Activated CD4-positive, alpha-beta T cell treated with anti-CD3 and anti-CD28 coated beads, Interleukin-2, amount 10 ng/mL, durations not matched to agents 24 days and 14 days (primary cell): ENCODE results near the gene STK38L. TPM values are rescaled to one million over a fixed set of nuclear protein-coding genes. Genes with fewer than 3 reads are reported as not detected.

Experiments
- DNase-seq: peaks from one replicate; pipeline ENCODE4 v3.0.0; 2022
- H3K27ac Mint-ChIP-seq: one replicate; pipeline ENCODE4 v1.8.0; 2022; ENCODE audit warnings: mild to moderate bottlenecking, mixed read lengths
- H3K27me3 Mint-ChIP-seq: one replicate; pipeline ENCODE4 v1.8.0; 2022; ENCODE audit warnings: mixed read lengths
- H3K36me3 Mint-ChIP-seq: one replicate; pipeline ENCODE4 v1.8.0; 2022; ENCODE audit warnings: low read depth, mild to moderate bottlenecking, mixed read lengths
- H3K4me1 Mint-ChIP-seq: one replicate; pipeline ENCODE4 v1.8.0; 2021; ENCODE audit warnings: mixed read lengths
- H3K4me3 Mint-ChIP-seq: one replicate; pipeline ENCODE4 v1.8.0; 2022; ENCODE audit warnings: mild to moderate bottlenecking, moderate library complexity, mixed read lengths
- H3K9me3 Mint-ChIP-seq: one replicate; pipeline ENCODE4 v1.8.0; 2021; ENCODE audit warnings: mixed read lengths
- intact Hi-C: fragments of 100-400 bp; cut with micrococcal nuclease; formaldehyde crosslinking; loops from one replicate; pipeline ENCODE4 v1.15.1; 2023
- total RNA-seq: library from RNA; stranded (reverse); gene quantifications from 2 replicates; pipeline ENCODE4 v1.2.3, GENCODE V29; 2022

STK38L gene
- 22.8 and 23.0 TPM in 2 replicates for total RNA-seq

DNA sequence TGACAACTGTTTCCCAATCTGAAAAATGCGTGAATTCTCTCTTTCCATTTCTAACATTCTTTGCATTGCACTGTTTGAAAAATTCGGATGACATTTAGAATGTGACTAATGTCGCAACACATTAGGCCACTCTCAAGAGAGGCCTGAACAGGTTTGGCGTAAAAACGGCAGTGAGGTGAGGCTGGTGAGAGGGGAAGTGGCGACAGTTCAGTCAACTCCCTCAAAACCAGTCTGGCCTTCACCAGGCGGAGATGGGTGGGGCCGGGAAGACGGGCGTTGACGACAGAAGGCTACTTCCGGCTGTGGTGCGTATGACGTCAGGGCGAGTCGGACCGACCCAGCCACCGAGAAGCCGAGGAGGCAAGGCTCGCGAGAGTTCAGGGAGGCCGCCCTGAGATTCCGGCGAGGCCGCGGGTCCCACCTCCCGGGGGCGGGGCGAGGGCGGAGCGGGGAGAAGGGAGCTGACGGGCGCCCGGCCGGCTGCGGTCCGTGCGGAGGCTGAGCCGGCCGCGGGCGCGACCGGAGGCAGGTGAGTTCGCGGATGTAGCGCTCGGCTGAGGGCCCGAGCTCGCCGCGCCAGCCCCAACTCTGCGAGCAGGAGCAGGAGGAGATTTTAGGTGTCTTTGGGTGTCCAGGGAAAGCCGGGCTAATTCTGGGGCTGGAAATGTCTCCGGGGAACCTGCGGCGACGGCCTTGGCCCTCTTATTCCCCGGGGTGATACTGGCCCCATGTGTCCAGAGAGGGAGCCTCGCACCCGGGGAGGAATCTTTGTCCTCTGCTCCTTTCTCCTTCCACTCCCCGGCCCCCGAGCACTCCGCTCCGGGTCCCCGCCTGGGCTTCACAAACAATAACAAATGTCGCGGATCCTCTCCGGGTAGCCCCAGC lies at the start of gene STK38L:
Gene STK38L (plus strand): TSS at position 483 of the 885 bp plus-strand sequence. CDS start 53,435 bp downstream, outside the sequence.
- peaks cover 5% of the 10 kb centered on the region for H3K36me3 Mint-ChIP-seq
- H3K27me3 Mint-ChIP-seq = no peaks in the 10 kb centered on the region
- intact Hi-C loops = loop anchor here (1.0 to 5.0 kb wide), 7 partner anchors 23 to 306 kb away; partner anchors contain the start of genes FGFR1OP2 and TM7SF3
- peak; percentile 99 for DNase-seq
- no peaks in the 10 kb centered on the region for H3K9me3 Mint-ChIP-seq
- peak within 1 kb of the TSS; percentile 96 for H3K4me3 Mint-ChIP-seq
- peaks cover 31% of the 10 kb centered on the region for H3K4me1 Mint-ChIP-seq
- peak within 1 kb of the TSS; percentile 98 for H3K27ac Mint-ChIP-seq

- H3K36me3 Mint-ChIP-seq = no peaks in the 10 kb centered on the region
- no peaks in the 10 kb centered on the region for H3K9me3 Mint-ChIP-seq
- peaks cover 2% of the 10 kb centered on the region for H3K27me3 Mint-ChIP-seq
- H3K4me1 Mint-ChIP-seq = peaks cover 7% of the 10 kb centered on the region
- intact Hi-C loops = no loop called here
- H3K4me3 Mint-ChIP-seq = no peak overlapping the region
- DNase-seq = no peak
- no peak overlapping the region for H3K27ac Mint-ChIP-seq
Measured at GRCh38 chr12:27194644-27195043, 49.4 kb upstream of the STK38L start.

DNA sequence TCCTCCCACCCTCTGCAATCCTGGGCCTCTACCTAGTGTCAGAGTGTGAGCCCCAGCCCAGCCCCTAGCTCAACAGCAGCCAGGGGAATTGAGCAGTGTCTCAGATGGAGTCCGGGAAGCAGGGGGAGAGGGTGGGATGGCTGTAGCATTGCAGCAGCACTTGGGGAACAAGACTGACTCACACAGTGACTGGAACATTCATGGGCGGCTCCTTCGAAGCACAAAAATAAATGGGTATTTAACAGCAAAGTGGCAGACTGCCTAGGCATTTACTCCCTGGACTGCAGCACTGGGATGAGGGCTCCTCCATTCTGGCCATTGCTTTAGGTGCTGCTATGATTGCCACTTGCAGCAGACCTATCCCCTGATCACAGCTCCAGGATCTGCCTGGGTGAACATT lies 46.0 kb upstream of the STK38L start:
- Mint-ChIP-seq H3K4me3 (no peak overlapping the region), H3K27me3 (no peaks in the 10 kb centered on the region), H3K27ac (no peak overlapping the region), H3K9me3 (no peaks in the 10 kb centered on the region), H3K36me3 (no peaks in the 10 kb centered on the region), H3K4me1 (peaks cover 14% of the 10 kb centered on the region)
- DNase-seq = peak; percentile 42
- intact Hi-C loops = loop anchor here (2.0 kb wide), 1 partner anchor 13 kb away; no protein-coding TSS in a partner anchor

- peaks cover 14% of the 10 kb centered on the region for H3K4me1 Mint-ChIP-seq
- peak overlapping the region; percentile 23 for H3K27ac Mint-ChIP-seq
- no peaks in the 10 kb centered on the region for H3K9me3 Mint-ChIP-seq
- no peak overlapping the region for H3K4me3 Mint-ChIP-seq
- DNase-seq = no peak
- H3K36me3 Mint-ChIP-seq = no peaks in the 10 kb centered on the region
- intact Hi-C loops = loop anchor here (2.0 kb wide), 1 partner anchor 15 kb away; no protein-coding TSS in a partner anchor
- H3K27me3 Mint-ChIP-seq = no peaks in the 10 kb centered on the region
Measured at GRCh38 chr12:27199638-27200300, 44.3 kb upstream of the STK38L start.

DNA sequence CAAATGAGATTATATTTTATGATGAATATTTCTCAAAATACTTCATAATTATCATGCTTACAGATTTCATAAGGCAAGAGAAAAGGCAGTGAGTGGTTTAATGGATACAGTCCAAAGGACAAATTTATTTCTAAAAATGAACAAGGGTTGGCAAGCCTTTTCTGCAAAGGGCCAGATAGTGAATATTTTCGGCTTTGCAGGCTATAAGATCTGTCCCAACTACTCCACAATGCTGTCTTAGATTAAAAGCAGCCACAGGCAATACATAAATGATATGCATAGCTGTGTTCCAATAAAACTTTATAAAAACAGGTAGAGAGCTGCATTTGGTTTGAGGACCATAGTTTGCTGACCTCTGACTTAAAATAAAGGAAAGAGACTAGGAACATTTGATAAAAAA lies 42.9 kb upstream of the STK38L start:
- intact Hi-C loops = no loop called here
- no peak overlapping the region for H3K4me3 Mint-ChIP-seq

DNA sequence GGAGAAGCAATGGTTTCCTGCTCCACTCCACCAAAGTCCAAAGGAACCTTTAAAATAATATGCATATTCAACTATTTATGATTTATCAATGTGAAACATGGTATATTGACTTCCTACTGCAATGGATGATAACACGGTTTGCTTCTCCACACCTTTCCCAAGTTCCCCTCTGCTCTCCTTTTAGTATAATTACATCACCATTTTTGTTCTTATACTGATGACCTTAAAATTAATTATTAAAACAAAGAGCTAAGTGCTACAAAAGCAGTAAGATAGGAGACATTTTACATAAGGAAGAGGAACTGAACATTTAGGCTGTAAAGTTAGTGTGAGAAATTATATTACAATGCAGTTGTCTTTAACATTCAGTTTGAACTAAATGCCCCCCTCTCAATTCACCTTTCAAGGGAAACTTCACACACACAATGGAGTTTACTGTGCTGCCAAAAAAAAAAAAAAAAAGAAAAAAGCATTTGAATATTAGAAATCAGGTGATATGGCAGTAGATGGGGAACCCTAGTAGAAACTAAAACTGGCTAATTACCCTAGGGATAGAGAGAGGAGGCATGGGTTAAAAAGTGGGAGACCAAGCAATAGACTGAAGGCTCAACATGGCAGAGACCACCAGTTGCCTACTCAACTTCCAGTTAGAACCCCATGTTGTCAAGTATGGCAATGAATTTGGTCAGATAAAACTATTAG lies 37.1 kb upstream of the STK38L start:
- Mint-ChIP-seq H3K4me3 (no peak overlapping the region), H3K4me1 (peaks cover 21% of the 10 kb centered on the region), H3K27me3 (no peaks in the 10 kb centered on the region), H3K36me3 (no peaks in the 10 kb centered on the region), H3K9me3 (peaks cover 15% of the 10 kb centered on the region), H3K27ac (no peak overlapping the region)
- intact Hi-C loops = loop anchor here (5.0 kb wide), 1 partner anchor 125 kb away; the partner anchor contains the start of gene BMAL2
- DNase-seq = no peak

More for the DNA sequence above, 42.9 kb upstream of the STK38L start:
- no peaks in the 10 kb centered on the region for H3K27me3 Mint-ChIP-seq
- no peaks in the 10 kb centered on the region for H3K36me3 Mint-ChIP-seq
- H3K27ac Mint-ChIP-seq = no peak overlapping the region
- DNase-seq = no peak
- no peaks in the 10 kb centered on the region for H3K9me3 Mint-ChIP-seq
- H3K4me1 Mint-ChIP-seq = peaks cover 14% of the 10 kb centered on the region

- DNase-seq = peak; percentile 76
- Mint-ChIP-seq H3K36me3 (no peaks in the 10 kb centered on the region), H3K4me3 (no peak overlapping the region), H3K27ac (peak overlapping the region; percentile 47), H3K4me1 (peaks cover 21% of the 10 kb centered on the region), H3K27me3 (no peaks in the 10 kb centered on the region), H3K9me3 (peaks cover 15% of the 10 kb centered on the region)
- intact Hi-C loops = loop anchor here (1.0 to 5.0 kb wide), 6 partner anchors 12 to 193 kb away; partner anchors contain the start of genes BMAL2, STK38L and TM7SF3
Measured at GRCh38 chr12:27207615-27208413, 36.3 kb upstream of the STK38L start.

- intact Hi-C loops = loop anchor here (1.0 to 5.0 kb wide), 6 partner anchors 12 to 194 kb away; partner anchors contain the start of genes BMAL2, STK38L and TM7SF3
- no peaks in the 10 kb centered on the region for H3K36me3 Mint-ChIP-seq
- DNase-seq = no peak
- H3K27me3 Mint-ChIP-seq = no peaks in the 10 kb centered on the region
- H3K27ac Mint-ChIP-seq = no peak overlapping the region
- H3K4me3 Mint-ChIP-seq = no peak overlapping the region
- peaks cover 15% of the 10 kb centered on the region for H3K9me3 Mint-ChIP-seq
- peaks cover 21% of the 10 kb centered on the region for H3K4me1 Mint-ChIP-seq
Measured at GRCh38 chr12:27208414-27208750, 35.7 kb upstream of the STK38L start.

- H3K27ac Mint-ChIP-seq = no peak overlapping the region
- no peaks in the 10 kb centered on the region for H3K36me3 Mint-ChIP-seq
- peaks cover 21% of the 10 kb centered on the region for H3K4me1 Mint-ChIP-seq
- intact Hi-C loops = loop anchor here (2.0 to 5.0 kb wide), 3 partner anchors 29 to 195 kb away; partner anchors contain the start of genes BMAL2 and TM7SF3
- no peak for DNase-seq
- no peaks in the 10 kb centered on the region for H3K27me3 Mint-ChIP-seq
- no peak overlapping the region for H3K4me3 Mint-ChIP-seq
- peaks cover 15% of the 10 kb centered on the region for H3K9me3 Mint-ChIP-seq
Measured at GRCh38 chr12:27209257-27209910, 34.7 kb upstream of the STK38L start.

DNA sequence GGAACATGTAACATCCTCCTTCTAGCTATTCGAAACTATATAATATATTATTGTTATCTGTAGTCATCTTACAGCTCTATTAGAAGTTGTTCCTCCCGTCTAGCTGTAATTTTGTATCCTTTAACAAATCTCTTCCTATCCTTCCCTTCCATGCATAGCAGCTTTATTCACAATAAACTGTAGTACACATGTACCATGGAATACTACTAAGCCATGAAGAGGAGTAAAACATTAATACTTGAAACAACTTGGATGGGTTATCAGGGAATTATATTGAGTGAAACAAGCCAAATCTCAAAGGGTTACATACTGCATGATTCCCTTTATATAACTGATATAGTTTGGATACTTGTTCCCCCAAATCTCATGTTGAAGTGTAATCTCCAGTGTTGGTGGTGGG lies 33.9 kb upstream of the STK38L start:
- no peak overlapping the region for H3K27ac Mint-ChIP-seq
- intact Hi-C loops = no loop called here

DNA sequence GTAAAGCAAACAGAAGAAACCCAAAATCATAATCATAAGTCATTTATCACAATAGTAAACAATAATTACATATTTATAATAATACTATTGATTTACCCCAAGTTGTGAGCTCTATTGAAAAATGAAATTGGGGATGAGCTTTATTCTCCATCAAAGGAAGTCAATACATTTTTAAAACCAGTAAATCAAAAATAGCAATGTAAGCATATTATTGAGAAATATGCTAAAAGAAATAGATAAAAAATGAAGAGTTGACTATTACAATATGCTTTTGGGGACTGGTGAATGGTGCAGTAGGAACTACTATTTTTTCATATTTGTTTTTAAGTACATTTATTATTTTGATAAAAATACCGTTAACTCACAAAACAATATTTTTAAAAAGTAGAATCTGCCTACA lies 31.2 kb upstream of the STK38L start:
- intact Hi-C loops = no loop called here
- no peak overlapping the region for H3K4me3 Mint-ChIP-seq
- H3K36me3 Mint-ChIP-seq = no peaks in the 10 kb centered on the region
- no peaks in the 10 kb centered on the region for H3K27me3 Mint-ChIP-seq
- H3K27ac Mint-ChIP-seq = no peak overlapping the region
- peaks cover 11% of the 10 kb centered on the region for H3K4me1 Mint-ChIP-seq
- H3K9me3 Mint-ChIP-seq = peaks cover 15% of the 10 kb centered on the region
- no peak for DNase-seq

More for the DNA sequence above, 33.9 kb upstream of the STK38L start:
- Mint-ChIP-seq H3K36me3 (no peaks in the 10 kb centered on the region), H3K27me3 (no peaks in the 10 kb centered on the region), H3K9me3 (peaks cover 15% of the 10 kb centered on the region), H3K4me3 (no peak overlapping the region), H3K4me1 (peaks cover 21% of the 10 kb centered on the region)
- DNase-seq = no peak

GRCh38 chr12:27213304-27213703 lies 30.8 kb upstream of the STK38L start:
- no peak for DNase-seq
- H3K27ac Mint-ChIP-seq = no peak overlapping the region
- no peaks in the 10 kb centered on the region for H3K36me3 Mint-ChIP-seq
- H3K27me3 Mint-ChIP-seq = no peaks in the 10 kb centered on the region
- H3K4me1 Mint-ChIP-seq = peaks cover 11% of the 10 kb centered on the region
- intact Hi-C loops = no loop called here
- no peak overlapping the region for H3K4me3 Mint-ChIP-seq
- H3K9me3 Mint-ChIP-seq = peaks cover 15% of the 10 kb centered on the region
